OCI-LY1 (cell line): Measurements from ENCODE around the gene PCNX2.

Experiments
- CTCF ChIP-seq: fragments of 200-600 bp; sonication (generic), shearing (Covaris generic); IDR thresholded peaks from 2 replicates; pipeline ENCODE4 v1.5.1; 2017; ENCODE audit warnings: mild to moderate bottlenecking, antibody characterized with exemption, low read length, moderate library complexity, mixed read lengths
- EZH2 ChIP-seq: fragments of 200-600 bp; sonication (generic), shearing (Covaris generic); IDR thresholded peaks from 2 replicates; pipeline ENCODE4 v1.8.0; 2017; ENCODE audit warnings: borderline replicate concordance, mixed run types, mild to moderate bottlenecking, antibody characterized with exemption, low read length, moderate library complexity, mixed read lengths

GRCh38 chr1:232974971-232975370 is 320.6 kb downstream of the PCNX2 start:
- TF ChIP-seq CTCF (no peak), EZH2 (no peak)
